HG02798 (cell line): ENCODE results near the gene SLC6A1.

ENCODE experiments used
- ATAC-seq: cut with Tn5 transposase; IDR thresholded peaks from one replicate; pipeline ENCODE4 v1.9.1; 2021; ENCODE audit warnings: mild to moderate bottlenecking; ENCODE audit not compliant: unreplicated experiment, poor library complexity

Gene SLC6A1

DNA sequence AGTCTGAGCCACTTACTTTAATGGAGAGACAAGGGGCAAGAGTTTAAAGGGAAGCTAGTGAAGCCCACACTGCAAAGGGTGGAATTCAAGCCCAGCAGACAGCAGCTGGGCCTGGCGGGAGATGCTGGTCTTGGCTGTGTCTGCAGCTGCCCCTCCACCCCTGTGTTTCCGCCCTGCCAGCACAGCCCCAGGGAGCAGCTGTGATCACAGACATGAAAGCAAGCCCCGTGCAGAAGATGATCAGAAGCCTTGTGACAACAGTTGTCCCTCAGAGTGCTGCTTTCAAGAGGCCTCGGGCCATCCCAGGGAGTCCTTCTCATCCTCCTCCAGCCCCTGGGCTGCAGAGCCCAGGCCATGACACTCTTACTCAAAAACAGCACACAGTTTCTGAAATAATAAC lies 24.1 kb upstream of the SLC6A1 start:
- ATAC-seq = no peak

DNA sequence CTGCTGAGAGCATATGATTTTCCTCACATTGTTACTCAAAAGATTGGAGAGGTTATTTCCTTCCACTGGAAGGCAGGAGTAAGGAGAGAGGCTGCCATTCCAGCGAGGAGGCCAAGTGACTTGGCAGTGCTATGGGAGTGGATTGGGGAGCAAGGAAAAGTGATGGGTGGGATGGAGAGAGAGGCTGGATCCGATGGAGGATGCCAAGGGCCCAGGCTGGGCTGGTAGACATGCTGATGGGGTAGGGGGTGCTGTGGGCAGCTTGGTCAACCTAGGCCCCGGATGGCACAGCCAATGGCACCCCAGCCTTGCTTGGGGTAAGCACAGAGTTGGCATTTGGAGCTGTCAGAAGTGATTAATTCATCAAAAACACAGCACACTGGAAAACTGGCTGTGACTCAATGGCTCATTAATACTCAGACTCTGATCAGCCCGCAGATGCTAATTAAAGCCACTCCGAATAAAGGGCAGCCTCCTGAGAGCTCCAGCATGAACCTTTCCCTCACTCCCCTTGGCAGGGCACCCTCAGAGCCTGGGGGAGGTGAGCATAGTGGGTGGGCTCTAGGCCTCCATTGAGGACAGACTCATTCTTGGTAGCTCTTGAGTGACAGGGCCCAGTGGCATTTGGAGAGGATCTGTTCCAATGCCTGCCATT lies 22.1 kb upstream of the SLC6A1 start:
- ATAC-seq = no peak

DNA sequence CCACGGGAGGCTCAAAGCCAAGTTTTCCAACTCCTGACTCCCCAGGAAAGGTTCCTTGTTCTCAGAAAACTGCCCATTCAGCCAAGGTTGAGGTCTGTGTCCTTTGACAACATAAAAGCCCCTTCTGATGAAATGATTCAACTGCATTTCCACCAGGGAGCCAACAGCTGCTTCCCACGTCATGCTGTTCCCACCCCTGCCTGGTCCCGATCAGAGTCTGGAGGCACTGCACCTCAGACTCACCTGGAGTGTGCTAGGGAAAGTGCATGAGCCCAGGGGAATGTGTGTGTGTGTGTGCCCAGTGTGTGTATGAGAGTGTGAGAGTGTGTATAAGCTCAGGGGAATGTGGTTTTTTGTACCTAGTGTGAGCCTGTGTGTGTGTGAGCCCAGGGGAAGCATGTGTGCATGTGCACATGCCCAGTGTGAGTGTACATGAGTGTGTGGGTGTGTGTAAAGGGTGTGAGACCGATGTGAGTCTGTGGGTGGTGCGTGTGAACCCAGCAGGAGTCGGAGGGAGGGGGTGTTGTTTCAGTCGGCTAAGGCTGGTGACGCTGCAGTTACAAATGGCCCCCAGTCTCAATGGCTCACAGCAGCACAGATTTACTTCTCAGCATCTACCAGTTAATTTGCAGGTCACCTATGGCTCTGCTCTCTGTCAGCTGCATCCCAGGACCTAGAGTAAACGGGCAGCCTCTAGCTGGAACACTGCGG lies 20.3 kb upstream of the SLC6A1 start:
- ATAC-seq = no peak

DNA sequence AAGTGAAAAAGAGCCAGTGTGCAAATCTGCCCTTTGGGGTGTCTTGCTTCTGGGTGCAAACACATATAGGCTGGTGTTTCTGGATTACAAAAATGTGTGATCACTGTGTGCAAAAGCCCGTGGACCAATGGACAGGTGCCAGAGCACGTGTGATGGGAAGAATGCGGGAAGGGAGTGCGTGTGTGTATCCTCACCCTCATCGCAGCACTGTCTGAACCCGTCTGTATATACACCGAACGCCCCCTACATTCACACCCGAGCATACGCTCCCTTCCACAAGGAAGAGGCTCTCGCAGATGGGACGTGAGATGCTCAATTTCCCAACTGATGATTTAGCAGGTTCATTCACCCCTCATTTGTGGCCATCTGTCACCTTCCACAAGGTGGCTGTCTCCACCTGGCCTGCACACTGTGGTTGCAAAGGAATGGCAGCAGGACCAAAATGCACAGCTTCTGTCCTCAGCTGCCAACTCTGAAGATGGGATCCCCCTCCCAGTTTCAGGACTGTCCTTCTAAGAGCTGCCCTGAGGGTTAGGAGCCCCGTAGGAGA lies 19.4 kb upstream of the SLC6A1 start:
- no peak for ATAC-seq

DNA sequence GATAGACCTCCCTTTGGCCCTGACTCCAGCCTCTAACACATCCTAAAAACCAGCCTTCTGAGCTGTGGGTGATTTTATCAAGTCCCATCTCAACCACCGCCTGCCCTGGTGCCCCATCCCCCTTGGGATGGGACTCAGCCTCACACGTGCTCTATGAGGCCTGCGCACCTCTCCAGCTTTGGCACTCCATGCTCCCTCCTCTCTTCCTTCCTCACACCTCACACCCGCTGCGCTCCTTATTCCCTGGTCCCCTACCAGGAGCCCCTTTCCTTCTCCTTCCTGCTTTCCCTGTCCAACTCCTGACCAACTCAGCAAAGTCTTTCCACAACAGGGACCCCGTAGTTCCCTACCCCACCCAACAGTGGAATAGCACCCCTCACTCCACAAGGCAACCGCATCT lies 18.4 kb upstream of the SLC6A1 start:
- ATAC-seq = no peak

DNA sequence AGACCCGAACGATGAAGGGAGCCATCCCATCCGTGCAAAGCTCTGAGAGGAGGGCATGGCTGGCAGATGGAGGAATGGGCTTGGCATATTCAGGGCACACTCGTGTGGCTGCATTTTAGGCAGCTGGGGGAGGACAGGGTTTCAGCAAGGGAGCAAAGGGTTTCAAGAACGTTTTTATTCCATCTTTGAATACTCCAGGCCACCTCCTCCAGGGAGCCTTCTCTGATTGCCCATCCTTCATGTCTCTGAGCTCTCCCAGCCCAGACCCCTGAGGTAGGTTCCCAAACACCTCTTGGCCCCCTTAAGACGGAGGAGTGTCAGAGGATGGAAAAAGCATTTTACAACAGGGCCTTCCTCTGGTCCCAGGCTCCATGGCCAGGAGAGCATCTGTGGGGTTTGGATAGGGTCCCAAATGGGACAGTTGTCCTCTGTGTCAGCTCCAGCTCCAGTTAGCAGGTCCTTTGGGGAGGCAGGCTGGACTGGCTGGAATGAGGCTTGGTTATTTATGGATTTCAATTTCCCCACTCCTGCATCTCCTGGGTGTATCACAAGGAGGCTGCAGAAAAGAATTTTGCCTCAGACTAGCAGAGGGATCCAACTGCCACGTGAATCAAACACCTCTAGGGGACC lies 17.7 kb upstream of the SLC6A1 start:
- ATAC-seq = no peak

DNA sequence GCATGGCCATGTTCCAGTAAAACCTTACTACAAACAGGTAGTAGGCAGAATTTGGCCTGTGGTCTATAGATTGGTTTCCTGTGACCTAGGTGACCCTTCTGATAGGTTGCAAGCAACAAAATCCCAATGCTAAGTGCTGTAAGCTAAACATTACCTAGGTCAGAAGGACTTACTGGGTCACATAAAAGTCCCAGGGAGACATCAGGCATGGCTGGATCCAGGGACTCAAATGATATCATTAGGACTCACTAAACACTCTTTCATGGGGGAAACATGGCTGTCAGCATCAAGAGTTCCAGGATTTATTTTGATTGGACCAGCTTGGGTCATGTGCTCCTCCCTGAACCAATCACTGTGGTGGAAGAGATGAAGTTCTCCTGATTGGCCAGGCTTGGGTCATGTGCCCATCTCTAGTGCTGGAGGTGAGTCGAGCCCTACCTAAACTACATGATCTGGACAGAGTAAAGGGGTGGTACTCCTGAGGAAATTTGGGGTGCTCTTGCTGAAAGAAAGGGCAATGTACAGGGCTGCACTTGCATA lies 16.8 kb upstream of the SLC6A1 start:
- no peak for ATAC-seq

DNA sequence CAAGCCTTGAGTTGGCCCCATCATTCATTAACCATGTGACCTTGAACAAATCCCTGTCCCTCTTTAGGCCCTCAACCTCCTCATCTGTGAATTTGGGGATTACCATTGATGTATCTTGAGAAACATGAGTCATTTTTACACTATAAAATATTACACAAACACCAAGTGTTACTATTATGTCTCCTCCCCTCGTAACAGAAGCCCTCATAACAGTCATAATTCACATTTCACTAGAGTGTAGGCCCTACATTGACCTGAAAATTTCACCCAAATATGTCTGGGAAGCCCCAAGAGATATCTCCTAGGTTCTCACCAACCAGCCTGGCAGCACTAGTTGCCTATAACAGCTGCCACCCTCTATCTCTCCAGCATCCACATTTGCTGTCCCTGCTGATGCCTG lies 15.8 kb upstream of the SLC6A1 start:
- no peak for ATAC-seq

DNA sequence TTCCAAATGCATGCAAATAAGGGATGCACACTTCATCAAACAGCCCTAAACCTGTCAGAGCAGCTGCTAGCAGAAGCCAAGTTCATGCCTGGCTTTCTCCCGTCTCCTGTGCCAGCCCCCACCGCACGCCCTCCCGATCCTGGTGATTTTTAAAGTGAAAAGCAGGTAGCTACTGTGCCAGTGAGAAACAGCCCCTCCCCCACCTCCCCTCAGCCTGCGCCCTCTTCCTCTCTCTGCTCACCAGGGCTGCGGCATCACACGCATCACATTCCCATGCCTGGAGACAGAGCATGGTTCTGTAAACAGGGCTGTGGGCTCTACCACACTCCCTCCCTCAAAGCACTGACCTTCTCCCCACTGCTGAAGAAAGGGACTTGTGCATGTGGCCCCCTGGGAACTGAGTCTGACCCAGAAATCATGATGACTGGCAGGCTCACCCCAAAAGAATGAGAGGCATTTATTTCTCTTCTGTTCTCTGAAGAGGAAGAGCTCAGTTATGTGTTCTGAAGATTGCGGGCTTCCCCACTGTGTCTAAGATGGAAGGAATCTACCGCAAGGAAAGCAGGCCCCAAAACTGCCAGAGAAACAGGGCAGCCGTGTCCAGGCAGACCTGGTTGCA lies 14.5 kb upstream of the SLC6A1 start:
- no peak for ATAC-seq

DNA sequence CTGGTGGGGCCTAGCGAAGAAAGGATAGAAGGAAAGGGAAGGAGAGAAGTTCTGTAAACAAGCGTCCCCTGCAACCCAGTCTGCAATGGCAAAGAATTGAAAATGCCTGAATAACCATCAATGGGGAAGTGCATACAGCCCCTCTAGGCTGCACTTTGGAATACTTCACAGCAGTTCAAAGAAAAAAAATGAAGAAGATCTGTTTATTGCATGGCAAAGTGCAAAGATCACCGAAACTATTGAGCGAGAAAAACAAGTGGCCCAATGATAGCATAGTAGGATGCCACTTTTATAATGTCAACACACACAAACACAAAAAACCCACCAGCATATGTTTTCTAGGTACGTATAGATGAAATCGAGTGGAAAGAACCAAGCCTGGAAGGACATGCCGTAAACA lies 13.6 kb upstream of the SLC6A1 start:
- no peak for ATAC-seq

DNA sequence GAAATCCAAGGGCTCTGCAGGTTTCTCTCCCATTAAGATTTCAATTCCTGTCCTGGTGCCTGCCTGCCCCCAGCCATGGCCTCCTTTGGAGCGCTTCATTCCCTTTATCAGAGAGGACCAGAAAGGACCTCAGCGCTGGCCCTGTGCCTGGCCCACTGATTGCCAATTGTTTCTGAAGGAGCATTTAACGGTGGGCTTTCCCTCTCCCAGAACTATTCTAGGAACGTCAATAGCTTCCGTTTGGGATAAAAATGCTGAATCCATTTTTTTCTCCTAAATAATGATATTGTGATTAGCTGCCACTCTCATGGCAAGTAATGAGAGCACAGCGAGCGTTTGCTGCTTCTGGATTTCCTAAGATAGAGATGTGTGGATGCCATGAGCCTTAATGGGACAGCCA lies 12.2 kb upstream of the SLC6A1 start:
- ATAC-seq = no peak

DNA sequence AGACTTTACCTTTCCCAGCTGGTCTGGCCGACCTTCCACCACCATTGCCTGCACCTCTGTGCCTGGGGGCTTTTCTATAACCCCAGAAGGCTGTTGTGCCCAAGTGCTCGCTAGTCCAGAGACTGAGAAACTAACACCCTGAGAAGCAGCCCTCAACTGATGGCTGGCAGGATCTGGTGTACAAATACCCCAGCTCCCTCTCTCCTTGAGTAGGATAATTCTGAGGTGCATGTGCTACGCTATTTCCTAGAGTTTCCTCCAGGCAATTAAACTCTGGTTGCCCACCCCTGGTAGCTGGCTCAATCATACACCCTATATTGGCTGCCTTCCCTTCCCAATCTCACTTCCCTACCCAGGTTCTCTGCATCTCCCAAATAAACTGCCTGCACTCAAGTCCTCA lies 11.5 kb upstream of the SLC6A1 start:
- ATAC-seq = no peak

DNA sequence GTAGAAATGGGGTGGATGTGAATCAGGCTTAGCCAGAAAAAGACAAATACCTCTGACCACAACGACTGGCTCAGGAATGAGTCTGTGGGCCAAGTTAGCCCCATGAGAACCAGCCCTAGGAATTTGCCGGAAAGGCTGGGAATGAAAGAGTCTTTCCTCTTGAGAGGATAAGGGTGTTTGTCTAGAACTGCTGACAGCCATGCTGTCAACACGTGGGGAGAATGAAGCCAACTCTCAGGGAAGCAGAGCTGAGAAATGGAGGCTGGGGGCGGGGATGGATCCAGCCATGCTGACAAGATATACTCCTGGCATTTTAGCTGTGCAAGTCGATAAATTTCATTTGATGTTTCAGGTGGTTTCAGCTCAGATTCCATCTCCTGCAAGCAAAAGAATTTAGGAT lies 10.6 kb upstream of the SLC6A1 start:
- ATAC-seq = no peak

DNA sequence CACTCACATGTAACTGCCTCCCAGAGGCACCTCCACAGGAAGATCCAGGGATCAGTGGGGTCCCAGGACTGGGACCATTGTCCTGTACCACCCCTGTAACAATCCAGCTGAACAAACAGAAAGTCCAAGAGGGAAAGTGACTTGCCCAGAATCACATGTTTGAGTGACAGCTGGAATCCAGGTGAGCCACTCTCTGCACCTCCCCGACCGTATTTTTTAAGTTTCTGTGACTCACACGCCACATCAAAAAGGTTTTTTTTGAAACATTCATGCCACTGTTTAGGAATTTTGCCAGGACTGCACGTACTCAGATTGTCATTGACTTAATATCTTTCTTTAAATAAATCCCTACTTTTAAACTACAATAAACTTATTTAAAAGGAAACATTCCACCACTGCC lies 9.8 kb upstream of the SLC6A1 start:
- ATAC-seq = no peak

DNA sequence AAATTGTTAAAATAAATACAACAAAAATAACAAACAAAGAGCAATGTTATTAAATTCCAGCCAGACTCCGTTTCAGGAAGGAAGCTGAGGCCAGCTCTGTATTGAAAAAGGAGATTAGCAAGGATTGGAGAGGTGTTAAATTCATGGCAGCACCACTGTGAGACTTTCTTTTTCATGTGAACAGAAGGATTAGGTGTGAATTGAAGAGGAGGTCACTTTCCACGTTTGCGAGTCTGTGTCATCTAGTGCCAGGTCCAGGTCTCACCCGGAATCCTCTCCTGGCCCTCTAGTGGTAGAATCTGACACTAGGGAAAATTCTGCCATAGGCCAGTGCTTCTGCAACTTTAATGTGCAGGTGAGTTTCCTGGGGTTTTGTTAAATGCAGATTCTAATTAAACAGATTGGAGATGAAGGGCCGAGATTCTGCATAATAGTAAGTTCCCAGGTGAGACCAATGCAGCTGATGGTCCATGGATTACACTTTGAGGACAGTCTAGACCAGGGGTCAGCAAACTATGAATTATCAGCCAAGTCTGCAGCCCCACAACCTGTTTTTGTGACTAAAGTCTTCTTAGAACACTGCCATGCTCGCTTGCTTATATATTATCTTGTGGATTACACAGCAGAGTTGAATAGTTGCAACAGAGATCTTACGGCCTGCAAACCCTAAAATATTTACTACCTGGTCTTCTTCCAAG lies 9.2 kb upstream of the SLC6A1 start:
- ATAC-seq = no peak

DNA sequence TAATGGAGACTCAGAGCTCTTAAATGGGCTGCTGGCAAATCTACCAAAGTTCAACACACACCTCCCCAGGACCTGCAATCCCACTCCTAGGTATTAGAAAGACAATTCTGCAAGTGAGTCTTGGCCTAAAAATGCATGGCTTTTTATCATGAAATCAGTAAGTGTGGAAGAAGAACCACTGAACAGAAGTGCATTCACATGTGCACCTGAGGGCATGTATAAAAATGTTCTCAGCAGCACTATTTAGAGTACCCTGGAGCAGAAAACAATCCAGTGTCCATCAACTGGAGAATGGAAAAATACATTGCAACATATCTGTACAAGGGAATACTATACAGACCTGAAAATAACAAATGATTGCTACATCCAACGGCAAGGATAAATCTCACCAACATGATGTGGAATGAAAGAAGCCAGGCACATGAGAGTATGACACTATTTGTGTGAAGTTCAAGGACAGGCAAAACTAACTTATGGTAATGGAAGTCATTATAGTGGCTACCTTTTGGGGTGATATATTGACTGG lies 8.1 kb upstream of the SLC6A1 start:
- no peak for ATAC-seq

DNA sequence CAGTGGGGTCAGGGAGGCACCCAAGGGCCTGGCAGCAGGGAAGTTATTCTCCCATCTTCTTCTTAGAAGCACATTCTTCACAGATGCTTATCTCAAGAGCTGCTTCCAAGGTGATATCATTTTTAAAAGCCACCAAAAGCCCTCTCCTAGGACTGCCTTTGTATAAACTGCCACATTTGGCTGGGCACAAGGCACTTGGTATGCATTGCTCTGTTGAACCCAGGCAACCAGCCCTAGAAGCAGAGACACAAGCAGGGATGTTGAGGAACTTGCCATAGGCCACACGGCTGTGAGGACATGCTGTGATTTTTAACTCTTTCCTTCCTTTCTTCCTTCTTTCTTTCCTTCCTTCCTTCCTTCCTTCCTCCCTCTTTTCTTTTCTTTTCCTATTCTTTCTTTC lies 7.4 kb upstream of the SLC6A1 start:
- ATAC-seq = no peak

DNA sequence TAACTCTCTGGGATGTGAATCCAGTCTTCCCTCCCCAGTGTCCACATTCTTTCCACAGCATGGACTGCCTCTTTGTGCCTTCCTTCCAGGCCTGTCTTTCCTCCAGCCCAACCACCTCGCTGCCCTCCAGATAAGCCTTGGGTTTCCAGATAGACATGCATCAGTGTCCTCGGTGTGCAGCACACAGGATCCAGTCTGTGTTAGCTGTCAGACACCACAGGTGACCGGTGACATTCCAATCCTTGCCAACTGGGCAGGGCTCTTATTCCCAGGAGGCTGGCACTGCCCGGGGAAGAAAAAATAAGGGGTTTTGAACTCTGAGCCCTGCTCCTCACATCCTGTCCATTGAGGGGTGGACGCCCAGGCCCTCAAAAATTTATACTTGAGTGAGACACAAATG lies 6.0 kb upstream of the SLC6A1 start:
- ATAC-seq = no peak

DNA sequence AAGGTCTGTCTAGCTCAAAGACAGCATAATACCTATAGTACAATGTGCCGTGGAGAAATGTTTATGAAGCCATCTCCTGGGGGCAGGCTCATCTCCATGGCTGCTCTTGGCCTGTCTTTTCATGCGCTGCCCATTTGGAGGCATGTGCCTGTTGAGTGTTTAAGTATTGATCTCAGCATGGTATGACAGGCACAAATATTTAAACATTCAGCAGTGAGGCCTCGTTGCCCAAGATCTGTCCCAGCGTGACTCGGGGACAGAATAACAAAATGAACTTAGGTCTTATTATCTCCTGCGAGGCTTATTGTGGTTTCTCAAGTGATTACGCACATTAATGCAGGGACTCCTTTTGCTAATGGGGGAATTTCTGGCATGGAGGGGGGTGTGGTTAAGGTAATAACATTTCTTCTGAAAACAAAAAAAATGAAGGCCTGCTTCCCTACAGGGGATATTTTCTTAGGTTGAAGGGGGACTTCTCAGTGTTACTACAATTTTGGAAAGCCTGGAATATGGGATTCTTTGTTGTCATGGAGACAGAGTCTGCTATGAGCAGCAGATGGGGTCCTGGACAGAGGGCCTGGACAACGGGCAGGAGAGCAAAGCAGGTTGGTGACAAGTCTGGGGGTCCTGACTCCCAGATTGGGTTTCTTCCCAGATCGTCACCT lies 4.4 kb upstream of the SLC6A1 start:
- no peak for ATAC-seq
